ENCODE results near the gene TACSTD2.
A peak's percentile ranks its signal among the peaks of the same experiment; 100 is the strongest.

TACSTD2 gene

DNA sequence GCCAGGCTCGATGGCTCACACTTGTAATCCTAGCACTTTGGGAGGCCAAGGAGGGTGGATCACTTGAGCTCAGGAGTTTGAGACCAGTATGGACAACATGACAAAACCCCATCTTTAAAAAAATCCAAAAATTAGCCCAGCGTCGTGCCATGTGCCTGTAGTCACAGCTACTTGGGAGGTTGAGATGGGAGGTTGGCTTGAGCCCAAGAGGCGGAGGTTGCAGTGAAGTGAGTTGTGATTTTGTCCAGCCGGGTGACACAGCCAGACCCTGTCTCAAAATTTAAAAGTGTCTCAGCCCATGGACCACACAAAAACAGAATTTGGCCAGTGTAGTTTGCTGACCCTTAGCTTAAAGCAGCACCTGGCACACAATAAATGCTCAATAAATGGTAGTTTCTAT lies 11.3 kb upstream of the TACSTD2 start:
- CTCF ChIA-PET = no interaction called here

DNA sequence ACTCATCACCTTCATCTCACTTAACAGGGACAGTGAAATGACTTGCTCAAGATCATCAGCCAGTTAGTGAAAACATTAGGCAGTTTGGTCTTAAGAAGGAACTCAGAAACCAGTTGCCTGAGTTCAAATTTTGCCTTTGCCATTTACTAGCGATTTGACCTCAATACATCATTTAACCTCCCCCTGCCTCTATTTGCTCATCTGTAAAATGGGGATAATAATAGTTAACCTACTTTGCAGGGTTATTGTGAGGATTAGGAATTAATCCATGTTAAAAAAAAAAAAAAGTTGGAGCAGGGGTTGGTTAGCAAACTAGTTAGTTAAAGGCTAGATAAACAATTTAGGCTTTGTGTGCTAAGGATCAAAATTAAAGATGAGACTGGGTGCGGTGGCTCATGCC lies 10.6 kb upstream of the TACSTD2 start:
- TF ChIP-seq, protein P1, sequence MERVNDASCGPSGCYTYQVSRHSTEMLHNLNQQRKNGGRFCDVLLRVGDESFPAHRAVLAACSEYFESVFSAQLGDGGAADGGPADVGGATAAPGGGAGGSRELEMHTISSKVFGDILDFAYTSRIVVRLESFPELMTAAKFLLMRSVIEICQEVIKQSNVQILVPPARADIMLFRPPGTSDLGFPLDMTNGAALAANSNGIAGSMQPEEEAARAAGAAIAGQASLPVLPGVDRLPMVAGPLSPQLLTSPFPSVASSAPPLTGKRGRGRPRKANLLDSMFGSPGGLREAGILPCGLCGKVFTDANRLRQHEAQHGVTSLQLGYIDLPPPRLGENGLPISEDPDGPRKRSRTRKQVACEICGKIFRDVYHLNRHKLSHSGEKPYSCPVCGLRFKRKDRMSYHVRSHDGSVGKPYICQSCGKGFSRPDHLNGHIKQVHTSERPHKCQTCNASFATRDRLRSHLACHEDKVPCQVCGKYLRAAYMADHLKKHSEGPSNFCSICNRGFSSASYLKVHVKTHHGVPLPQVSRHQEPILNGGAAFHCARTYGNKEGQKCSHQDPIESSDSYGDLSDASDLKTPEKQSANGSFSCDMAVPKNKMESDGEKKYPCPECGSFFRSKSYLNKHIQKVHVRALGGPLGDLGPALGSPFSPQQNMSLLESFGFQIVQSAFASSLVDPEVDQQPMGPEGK (tag by site-specific recombination; IDR thresholded peaks at IDR 0.05) = no peak
- no peak for TF ChIP-seq ZNF311 (tag by site-specific recombination; IDR thresholded peaks at IDR 0.05; ENCODE audit: borderline replicate concordance)
- no peak for TF ChIP-seq ZNF664 (tag by site-specific recombination; IDR thresholded peaks at IDR 0.05)
- TF ChIP-seq, protein P2, sequence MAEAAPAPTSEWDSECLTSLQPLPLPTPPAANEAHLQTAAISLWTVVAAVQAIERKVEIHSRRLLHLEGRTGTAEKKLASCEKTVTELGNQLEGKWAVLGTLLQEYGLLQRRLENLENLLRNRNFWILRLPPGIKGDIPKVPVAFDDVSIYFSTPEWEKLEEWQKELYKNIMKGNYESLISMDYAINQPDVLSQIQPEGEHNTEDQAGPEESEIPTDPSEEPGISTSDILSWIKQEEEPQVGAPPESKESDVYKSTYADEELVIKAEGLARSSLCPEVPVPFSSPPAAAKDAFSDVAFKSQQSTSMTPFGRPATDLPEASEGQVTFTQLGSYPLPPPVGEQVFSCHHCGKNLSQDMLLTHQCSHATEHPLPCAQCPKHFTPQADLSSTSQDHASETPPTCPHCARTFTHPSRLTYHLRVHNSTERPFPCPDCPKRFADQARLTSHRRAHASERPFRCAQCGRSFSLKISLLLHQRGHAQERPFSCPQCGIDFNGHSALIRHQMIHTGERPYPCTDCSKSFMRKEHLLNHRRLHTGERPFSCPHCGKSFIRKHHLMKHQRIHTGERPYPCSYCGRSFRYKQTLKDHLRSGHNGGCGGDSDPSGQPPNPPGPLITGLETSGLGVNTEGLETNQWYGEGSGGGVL (tag by site-specific recombination; IDR thresholded peaks at IDR 0.05) = no peak
- no peak for TF ChIP-seq ZNF785 (tag by site-specific recombination; IDR thresholded peaks at IDR 0.05)
- no peak for TF ChIP-seq ZNF596 (tag by site-specific recombination; IDR thresholded peaks at IDR 0.05)
- no peak for TF ChIP-seq ZNF560 (tag by site-specific recombination; IDR thresholded peaks at IDR 0.05; ENCODE audit: borderline replicate concordance)
- no peak for TF ChIP-seq ZNF239 (tag by site-specific recombination; IDR thresholded peaks at IDR 0.05)
- TF ChIP-seq ZNF426 (tag by site-specific recombination; IDR thresholded peaks at IDR 0.05) = no peak
- TF ChIP-seq ZNF701 (tag by site-specific recombination; IDR thresholded peaks at IDR 0.05) = no peak
- H3K36me3 ChIP-seq (ENCODE audit: control insufficient read depth in 2 of 2, insufficient read depth in 1 of 2, low read length in 2 of 2) = no peaks in the 10 kb centered on the region
- POLR2A ChIA-PET = no interaction called here
- H3K9me3 ChIP-seq (ENCODE audit: control insufficient read depth, insufficient read depth, low read depth, low read length) = no peaks in the 10 kb centered on the region
- H3K4me3 ChIP-seq (ENCODE audit: low read depth, low read length) = no peak overlapping the region
- no peak overlapping the region for H3K27ac ChIP-seq (ENCODE audit: extremely low read depth, low read depth, low read length)
- no peaks in the 10 kb centered on the region for H3K4me1 ChIP-seq (ENCODE audit: control insufficient read depth, insufficient read depth, low read length)
- CTCF ChIA-PET = no interaction called here

More for the DNA sequence above, 11.3 kb upstream of the TACSTD2 start:
- TF ChIP-seq, protein P3, sequence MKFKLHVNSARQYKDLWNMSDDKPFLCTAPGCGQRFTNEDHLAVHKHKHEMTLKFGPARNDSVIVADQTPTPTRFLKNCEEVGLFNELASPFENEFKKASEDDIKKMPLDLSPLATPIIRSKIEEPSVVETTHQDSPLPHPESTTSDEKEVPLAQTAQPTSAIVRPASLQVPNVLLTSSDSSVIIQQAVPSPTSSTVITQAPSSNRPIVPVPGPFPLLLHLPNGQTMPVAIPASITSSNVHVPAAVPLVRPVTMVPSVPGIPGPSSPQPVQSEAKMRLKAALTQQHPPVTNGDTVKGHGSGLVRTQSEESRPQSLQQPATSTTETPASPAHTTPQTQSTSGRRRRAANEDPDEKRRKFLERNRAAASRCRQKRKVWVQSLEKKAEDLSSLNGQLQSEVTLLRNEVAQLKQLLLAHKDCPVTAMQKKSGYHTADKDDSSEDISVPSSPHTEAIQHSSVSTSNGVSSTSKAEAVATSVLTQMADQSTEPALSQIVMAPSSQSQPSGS (tag by site-specific recombination; IDR thresholded peaks at IDR 0.05; ENCODE audit: low read depth) = no peak
- TF ChIP-seq ZNF214 (tag by site-specific recombination; IDR thresholded peaks at IDR 0.05; ENCODE audit: borderline replicate concordance) = no peak
- no peak for TF ChIP-seq ZFP69B (tag by site-specific recombination; IDR thresholded peaks at IDR 0.05)
- no peak for TF ChIP-seq ZNF48 (tag by site-specific recombination; IDR thresholded peaks at IDR 0.05)
- TF ChIP-seq OSR2 (tag by site-specific recombination; IDR thresholded peaks at IDR 0.05) = no peak
- TF ChIP-seq, protein P4, sequence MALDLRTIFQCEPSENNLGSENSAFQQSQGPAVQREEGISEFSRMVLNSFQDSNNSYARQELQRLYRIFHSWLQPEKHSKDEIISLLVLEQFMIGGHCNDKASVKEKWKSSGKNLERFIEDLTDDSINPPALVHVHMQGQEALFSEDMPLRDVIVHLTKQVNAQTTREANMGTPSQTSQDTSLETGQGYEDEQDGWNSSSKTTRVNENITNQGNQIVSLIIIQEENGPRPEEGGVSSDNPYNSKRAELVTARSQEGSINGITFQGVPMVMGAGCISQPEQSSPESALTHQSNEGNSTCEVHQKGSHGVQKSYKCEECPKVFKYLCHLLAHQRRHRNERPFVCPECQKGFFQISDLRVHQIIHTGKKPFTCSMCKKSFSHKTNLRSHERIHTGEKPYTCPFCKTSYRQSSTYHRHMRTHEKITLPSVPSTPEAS (tag by site-specific recombination; IDR thresholded peaks at IDR 0.05) = no peak
- Histone ChIP-seq H3K36me3 (ENCODE audit: control insufficient read depth in 2 of 2, insufficient read depth in 1 of 2, low read length in 2 of 2) (no peaks in the 10 kb centered on the region), H3K27ac (ENCODE audit: extremely low read depth, low read depth, low read length) (no peak overlapping the region), H3K4me1 (ENCODE audit: control insufficient read depth, insufficient read depth, low read length) (no peaks in the 10 kb centered on the region), H3K4me3 (ENCODE audit: low read depth, low read length) (no peak overlapping the region), H3K9me3 (ENCODE audit: control insufficient read depth, insufficient read depth, low read depth, low read length) (no peaks in the 10 kb centered on the region)
- POLR2A ChIA-PET = no interaction called here

DNA sequence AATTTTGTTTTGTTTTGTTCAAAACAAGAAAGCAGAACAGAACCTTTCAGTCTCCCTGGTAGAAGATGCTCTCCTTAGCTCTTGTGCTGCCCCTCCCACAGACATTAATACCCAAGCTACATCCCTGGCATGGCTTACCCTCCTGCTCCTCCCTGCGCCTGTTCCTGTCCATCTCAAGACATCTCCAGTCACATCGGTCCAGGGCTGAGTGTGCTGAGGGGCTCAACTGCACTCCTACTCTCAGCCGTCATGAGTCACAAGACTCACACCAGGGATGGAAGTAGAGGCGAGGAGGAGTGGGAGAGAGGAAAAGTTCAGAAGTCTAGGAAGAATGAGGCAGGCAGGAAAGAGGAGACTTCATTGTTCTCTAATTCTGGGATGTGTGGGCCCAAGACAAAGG lies 9.2 kb upstream of the TACSTD2 start:
- Histone ChIP-seq H3K36me3 (ENCODE audit: control insufficient read depth in 2 of 2, insufficient read depth in 1 of 2, low read length in 2 of 2) (no peaks in the 10 kb centered on the region), H3K4me3 (ENCODE audit: low read depth, low read length) (no peak overlapping the region), H3K4me1 (ENCODE audit: control insufficient read depth, insufficient read depth, low read length) (no peaks in the 10 kb centered on the region), H3K27ac (ENCODE audit: extremely low read depth, low read depth, low read length) (no peak overlapping the region), H3K9me3 (ENCODE audit: control insufficient read depth, insufficient read depth, low read depth, low read length) (no peaks in the 10 kb centered on the region)
- CTCF ChIA-PET = no interaction called here
- POLR2A ChIA-PET = no interaction called here
- TF ChIP-seq ZNF768 (tag by site-specific recombination; IDR thresholded peaks at IDR 0.05) = no peak
- peak; percentile 44 for TF ChIP-seq EGR2 (tag by site-specific recombination; IDR thresholded peaks at IDR 0.05; ENCODE audit: low read depth)
- no peak for TF ChIP-seq ZNF501 (tag by site-specific recombination; IDR thresholded peaks at IDR 0.05)
- TF ChIP-seq ZNF473 (tag by site-specific recombination; IDR thresholded peaks at IDR 0.05) = no peak
- TF ChIP-seq ZNF341 (tag by site-specific recombination; IDR thresholded peaks at IDR 0.05; ENCODE audit: low read depth) = no peak
- TF ChIP-seq ZNF394 (tag by site-specific recombination; IDR thresholded peaks at IDR 0.05; ENCODE audit: borderline replicate concordance) = no peak
- no peak for TF ChIP-seq ZNF670 (tag by site-specific recombination; IDR thresholded peaks at IDR 0.05; ENCODE audit: low read depth)
- no peak for TF ChIP-seq ZNF555 (tag by site-specific recombination; conservative IDR thresholded peaks at IDR 0.05)
- TF ChIP-seq ZNF24 (tag by site-specific recombination; IDR thresholded peaks at IDR 0.05) = no peak
